GM12878 (cell line): ENCODE measurements around the gene PKD1L1. TPM values are rescaled to one million over a fixed set of nuclear protein-coding genes. Genes with fewer than 3 reads are reported as not detected.

Experiments used
- ATAC-seq: fragments of 200-7000 bp; cut with Tn5 transposase; 3 replicates; pipeline ENCODE4 v1.9.1; 2020; ENCODE audit warnings: mild to moderate bottlenecking, moderate library complexity
- BruUV-seq: library from RNA; stranded (reverse); fragments of 400-500 nt; replicated peaks from 2 replicates; lab custom pipeline; 2021; lab: Mats Ljungman, UMichigan
- CTCF ChIA-PET: fragments of 300-600 bp; sonication (Branson Sonifier 250); formaldehyde crosslinking; extraction: SDS; loops from one replicate; lab custom pipeline; 2021; ENCODE audit warnings: inconsistent platforms; lab: Yijun Ruan, JAX
- POLR2A ChIA-PET: fragments of 350-600 bp; formaldehyde crosslinking; extraction: SDS; loops from one replicate; lab custom pipeline; 2021; ENCODE audit warnings: inconsistent platforms; lab: Charles Lee
- RAD21 ChIA-PET: fragments of 300-600 bp; sonication (Branson Sonifier 250); formaldehyde crosslinking; loops from one replicate; lab custom pipeline; 2023; ENCODE audit warnings: antibody characterized with exemption; ENCODE audit not compliant: unreplicated experiment; lab: Charles Lee
- SMC1A ChIA-PET: fragments of 300-600 bp; sonication (Branson Sonifier 250); formaldehyde crosslinking; loops from one replicate; lab custom pipeline; 2023; ENCODE audit not compliant: unreplicated experiment, uncharacterized antibody; lab: Charles Lee
- DNase-seq: peaks from one replicate; pipeline ENCODE4 v3.0.0-alpha.2; 2011; ENCODE audit warnings: low read depth, low spot score
- FAIRE-seq: peaks from 3 replicates; lab custom pipeline; 2011; peaks lifted over from hg19 to GRCh38; lab: Jason Lieb, UNC
- H2AFZ ChIP-seq: 2 replicates; pipeline ENCODE4 v1.6.0; 2011; ENCODE audit warnings: low read depth, low read length, control low read depth; ENCODE audit not compliant: control insufficient read depth
- H3K27ac ChIP-seq: 2 replicates; pipeline ENCODE4 v1.5.1; 2011; ENCODE audit warnings: control low read depth; ENCODE audit not compliant: control insufficient read depth, insufficient read depth
- H3K27me3 ChIP-seq, 2 experiments: replicated peaks in 1 of 2; 2 replicates each; pipeline versions ENCODE4 v1.6.0 to v1.6.1; 2011; ENCODE audit warnings: low read length in 1 of 2; ENCODE audit not compliant: control insufficient read depth in 2 of 2, insufficient read depth in 2 of 2
- H3K36me3 ChIP-seq, 2 experiments: 2 replicates each; pipeline ENCODE4 v1.5.1; 2011; ENCODE audit warnings: low read length in 1 of 2; ENCODE audit not compliant: control insufficient read depth in 2 of 2, insufficient read depth in 2 of 2
- H3K4me1 ChIP-seq: 2 replicates; pipeline ENCODE4 v1.6.1; 2011; ENCODE audit warnings: mild to moderate bottlenecking, low read length, moderate library complexity, mixed read lengths; ENCODE audit not compliant: control insufficient read depth, insufficient read depth
- H3K4me2 ChIP-seq: 2 replicates; pipeline ENCODE4 v1.6.0; 2011; ENCODE audit warnings: control low read depth; ENCODE audit not compliant: control insufficient read depth, insufficient read depth
- H3K4me3 ChIP-seq: fragments of 200-600 bp; sonication (generic); 2 replicates; pipeline ENCODE4 v1.5.1; 2016
- H3K79me2 ChIP-seq: 2 replicates; pipeline ENCODE4 v1.6.0; 2011; ENCODE audit warnings: low read length; ENCODE audit not compliant: control insufficient read depth, insufficient read depth
- H3K9ac ChIP-seq: 2 replicates; pipeline ENCODE4 v1.8.0; 2011; ENCODE audit warnings: low read length, control low read depth, mixed read lengths; ENCODE audit not compliant: control insufficient read depth, insufficient read depth
- H3K9me3 ChIP-seq: replicated peaks from 3 replicates; pipeline ENCODE4 v1.5.1; 2011; ENCODE audit warnings: mild to moderate bottlenecking, low read length; ENCODE audit not compliant: control insufficient read depth, insufficient read depth
- H4K20me1 ChIP-seq: 2 replicates; pipeline ENCODE4 v1.6.0; 2011; ENCODE audit not compliant: control insufficient read depth, insufficient read depth
- BHLHE40 ChIP-seq, 2 experiments: fragments of 450-650 bp in 1 of 2; IDR thresholded peaks; 2 replicates each; pipeline ENCODE4 v1.6.1; 2011 to 2017; ENCODE audit warnings: low read depth in 2 of 2, borderline replicate concordance in 1 of 2, improper control_type of control experiment in 1 of 2, low read length in 1 of 2, mild to moderate bottlenecking in 1 of 2
- CHD1 ChIP-seq: IDR thresholded peaks from 2 replicates; pipeline ENCODE4 v1.6.1; 2012; ENCODE audit warnings: low read depth, low read length, improper control_type of control experiment
- JUND ChIP-seq: IDR thresholded peaks from 2 replicates; pipeline ENCODE4 v1.6.1; 2012; ENCODE audit warnings: low read depth, mild to moderate bottlenecking, low read length, improper control_type of control experiment, moderate library complexity
- PKNOX1 ChIP-seq: fragments of 450-650 bp; IDR thresholded peaks from 2 replicates; pipeline ENCODE4 v1.6.1; 2016; ENCODE audit warnings: mild to moderate bottlenecking
- POU2F2 ChIP-seq: IDR thresholded peaks from 3 replicates; pipeline ENCODE4 v1.6.1; 2011; ENCODE audit warnings: low read depth, mild to moderate bottlenecking, low read length, borderline replicate concordance
- SMAD1 ChIP-seq: fragments of 450-650 bp; IDR thresholded peaks from 2 replicates; pipeline ENCODE4 v1.6.1; 2018; ENCODE audit warnings: mild to moderate bottlenecking, low read depth; ENCODE audit not compliant: partially characterized antibody
- SREBF1 ChIP-seq: IDR thresholded peaks from 2 replicates; pipeline ENCODE4 v1.6.1; 2012; ENCODE audit warnings: mild to moderate bottlenecking, low read length
- TBL1XR1 ChIP-seq: IDR thresholded peaks from 2 replicates; pipeline ENCODE4 v1.6.1; 2012; ENCODE audit warnings: low read depth, low read length, improper control_type of control experiment
- TCF7 ChIP-seq: IDR thresholded peaks from 2 replicates; pipeline ENCODE4 v1.6.1; 2014; ENCODE audit warnings: antibody characterized with exemption, borderline replicate concordance
- ZSCAN29 ChIP-seq: fragments of 450-650 bp; IDR thresholded peaks from 2 replicates; pipeline ENCODE4 v1.6.1; 2017; ENCODE audit warnings: mild to moderate bottlenecking, moderate library complexity
- WGBS: methylation state at CpG from one replicate; pipeline ENCODE4 v1.1.6; 2016; ENCODE audit warnings: low lambda C conversion rate; ENCODE audit not compliant: insufficient replicate concordance, insufficient coverage; ENCODE audit errors: missing lambda C conversion rate; 5-methylcytosine and 5-hydroxymethylcytosine counted together
- in situ Hi-C: fragments of 300-500 bp; cut with MboI; formaldehyde crosslinking; loops from 9 replicates; pipeline ENCODE4 v1.14.3; 2018; ENCODE audit warnings: mixed read lengths
- intact Hi-C: fragments of 100-400 bp; cut with micrococcal nuclease; formaldehyde crosslinking; loops from one replicate; pipeline ENCODE4 v1.14.2; 2022; ENCODE audit not compliant: unreplicated experiment
- polyA plus RNA-seq, 11 experiments: library from polyadenylated mRNA; depleted of rRNA in 4 of 11; unstranded in 6 of 11; stranded (reverse) in 5 of 11; fragments of >200 nt; fragmentation: Nextera tagmentation in 4 of 11; fragmentation: Illumina TruSeq in 1 of 11; extraction: Ambion mirVana in 4 of 11; extraction: Trizol in 1 of 11; gene quantifications; 1 replicate in 1 of 11; 2 replicates in 10 of 11; pipeline versions ENCODE4 v1.2.1 to v1.2.3, GENCODE V29; 2011 to 2016; ENCODE audit warnings: inconsistent platforms in 2 of 11, missing spikeins in 2 of 11, low read depth in 1 of 11
- total RNA-seq, 4 experiments: library from RNA; depleted of rRNA in 3 of 4; stranded (reverse); fragments of >200 nt in 3 of 4; fragmentation: Illumina TruSeq in 1 of 4; extraction: Trizol in 1 of 4; gene quantifications; 2 replicates each; pipeline versions ENCODE4 v1.2.1 to v1.2.3, GENCODE V29; 2013 to 2021
- TF ChIP-seq, protein P1 (sequence below): fragments of 450-650 bp; IDR thresholded peaks from 2 replicates; pipeline ENCODE4 v1.6.1; 2017; ENCODE audit warnings: low read depth, mild to moderate bottlenecking, moderate library complexity
- TF ChIP-seq, protein P2 (sequence below): IDR thresholded peaks from 2 replicates; pipeline ENCODE4 v1.6.1; 2011; ENCODE audit warnings: low read depth, low read length, improper control_type of control experiment, borderline replicate concordance

Gene PKD1L1
- total and polyA plus RNA-seq, 10 of the 15 experiments (the other 5 are each of a cell fraction or from before 2014, with no cell fraction given): under 0.01 to 0.05 (median 0.02) TPM; not detected in 3

DNA sequence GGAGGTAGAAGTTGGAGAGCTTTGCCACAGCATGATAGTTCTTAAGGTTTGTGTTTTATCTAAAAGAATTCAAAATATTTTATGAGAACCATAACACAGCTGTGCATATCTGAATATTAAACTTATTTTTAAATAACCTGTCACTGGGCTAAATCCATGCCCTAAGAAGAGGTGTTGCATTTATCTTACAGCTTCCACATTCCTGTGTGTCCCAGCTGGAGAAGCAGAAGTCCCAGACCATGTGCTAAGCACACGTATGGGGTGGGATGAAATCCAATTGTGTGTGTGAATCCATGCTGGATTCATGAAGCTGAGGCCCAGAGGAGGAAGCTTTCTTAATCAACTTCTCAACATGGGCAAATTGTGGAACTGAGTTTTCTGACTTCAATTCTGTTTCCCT is 121.5 kb downstream of the PKD1L1 start:
- Histone ChIP-seq H3K9me3 (no peaks in the 10 kb centered on the region), H3K4me2 (no peak overlapping the region), H3K9ac (no peak overlapping the region), H3K27ac (no peak overlapping the region), H3K4me3 (no peak overlapping the region), H3K4me1 (no peaks in the 10 kb centered on the region), H3K36me3 (no peaks in the 10 kb centered on the region), H2AFZ (no peak overlapping the region), H3K79me2 (no peaks in the 10 kb centered on the region), H3K27me3 (peaks cover 0 to 1% of the 10 kb centered on the region in 2 experiments; a peak in 2 of 4 replicates), H4K20me1 (no peaks in the 10 kb centered on the region)
- ChIA-PET POLR2A (no interaction called here), SMC1A (no interaction called here), RAD21 (no interaction called here), CTCF (interaction anchor here (1.4 to 1.5 kb wide), 2 partner anchors 118 to 561 kb away, joined by 4 to 5 read pairs; no protein-coding TSS in a partner anchor)
- TF ChIP-seq TBL1XR1 (no peak), CHD1 (no peak), PKNOX1 (no peak), SMAD1 (no peak), BHLHE40 (IDR thresholded peaks at IDR 0.05; ENCODE audit: borderline replicate concordance in 1 of 2, low read depth in 2 of 2, low read length in 1 of 2) (no peak), JUND (no peak), TCF7 (no peak), ZSCAN29 (no peak), SREBF1 (no peak), POU2F2 (no peak)
- TF ChIP-seq, protein P1, sequence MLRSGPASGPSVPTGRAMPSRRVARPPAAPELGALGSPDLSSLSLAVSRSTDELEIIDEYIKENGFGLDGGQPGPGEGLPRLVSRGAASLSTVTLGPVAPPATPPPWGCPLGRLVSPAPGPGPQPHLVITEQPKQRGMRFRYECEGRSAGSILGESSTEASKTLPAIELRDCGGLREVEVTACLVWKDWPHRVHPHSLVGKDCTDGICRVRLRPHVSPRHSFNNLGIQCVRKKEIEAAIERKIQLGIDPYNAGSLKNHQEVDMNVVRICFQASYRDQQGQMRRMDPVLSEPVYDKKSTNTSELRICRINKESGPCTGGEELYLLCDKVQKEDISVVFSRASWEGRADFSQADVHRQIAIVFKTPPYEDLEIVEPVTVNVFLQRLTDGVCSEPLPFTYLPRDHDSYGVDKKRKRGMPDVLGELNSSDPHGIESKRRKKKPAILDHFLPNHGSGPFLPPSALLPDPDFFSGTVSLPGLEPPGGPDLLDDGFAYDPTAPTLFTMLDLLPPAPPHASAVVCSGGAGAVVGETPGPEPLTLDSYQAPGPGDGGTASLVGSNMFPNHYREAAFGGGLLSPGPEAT: no peak
- TF ChIP-seq, protein P2, sequence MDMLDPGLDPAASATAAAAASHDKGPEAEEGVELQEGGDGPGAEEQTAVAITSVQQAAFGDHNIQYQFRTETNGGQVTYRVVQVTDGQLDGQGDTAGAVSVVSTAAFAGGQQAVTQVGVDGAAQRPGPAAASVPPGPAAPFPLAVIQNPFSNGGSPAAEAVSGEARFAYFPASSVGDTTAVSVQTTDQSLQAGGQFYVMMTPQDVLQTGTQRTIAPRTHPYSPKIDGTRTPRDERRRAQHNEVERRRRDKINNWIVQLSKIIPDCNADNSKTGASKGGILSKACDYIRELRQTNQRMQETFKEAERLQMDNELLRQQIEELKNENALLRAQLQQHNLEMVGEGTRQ: no peak
- 0% methylated on average over 1 of the region's 1 CpG for WGBS
- BruUV-seq: no TSS peak
- intact Hi-C loops: no loop called here
- ATAC-seq: no peak
- in situ Hi-C loops: no loop called here
- FAIRE-seq: no peak
- no peak for DNase-seq
